SK-N-SH treated with all-trans-retinoic acid at 6 μM for 48 hours (cell line): Measurements from ENCODE around the gene MVB12B.

Source experiments
- BACH2 ChIP-seq: fragments of 250-450 bp; sonication (Bioruptor Pico); IDR thresholded peaks from 2 replicates; pipeline ENCODE4 v1.9.0; 2021; ENCODE audit warnings: mild to moderate bottlenecking, borderline replicate concordance
- CSDC2 ChIP-seq: fragments of 250-450 bp; sonication (Bioruptor Pico); IDR thresholded peaks from 2 replicates; pipeline ENCODE4 v1.5.0; 2020; ENCODE audit warnings: mild to moderate bottlenecking, moderate library complexity
- PATZ1 ChIP-seq: fragments of 250-450 bp; sonication (Bioruptor Pico); IDR thresholded peaks from 2 replicates; pipeline ENCODE4 v1.8.0; 2020; ENCODE audit warnings: mild to moderate bottlenecking, moderate library complexity, borderline replicate concordance
- ZNF70 ChIP-seq: fragments of 450-650 bp; formaldehyde crosslinking; IDR thresholded peaks from 2 replicates; pipeline ENCODE4 v1.5.0; 2020; ENCODE audit warnings: mild to moderate bottlenecking, moderate library complexity

- TF ChIP-seq CSDC2 (no peak), BACH2 (no peak), ZNF70 (CRISPR knock-in tag) (no peak), PATZ1 (CRISPR knock-in tag) (no peak)
Measured at GRCh38 chr9:126462617-126463016, 136.0 kb downstream of the MVB12B start.
